HG02610 (cell line): ENCODE results near the gene SFT2D1.
"Not testable (repeated sequence)": the region's sequence is repeated elsewhere in the genome, so short reads cannot be mapped to it uniquely, and the experiment has no call there.

Experiments used
- ATAC-seq: cut with Tn5 transposase; IDR thresholded peaks from one replicate; pipeline ENCODE4 v1.9.1; 2021; ENCODE audit warnings: mild to moderate bottlenecking, moderate library complexity; ENCODE audit not compliant: unreplicated experiment

The SFT2D1 gene

GRCh38 chr6:166365221-166365620, 22.9 kb upstream of the SFT2D1 start:
- ATAC-seq: no peak

GRCh38 chr6:166364456-166364855, 22.1 kb upstream of the SFT2D1 start:
- no peak for ATAC-seq

- ATAC-seq: not testable (repeated sequence)
Observed at GRCh38 chr6:166362427-166362826, 20.1 kb upstream of the SFT2D1 start.

GRCh38 chr6:166361077-166361429, 18.7 kb upstream of the SFT2D1 start:
- no peak for ATAC-seq

- ATAC-seq: no peak
Observed at GRCh38 chr6:166360243-166361076, 18.1 kb upstream of the SFT2D1 start.

- ATAC-seq: no peak
Observed at GRCh38 chr6:166355552-166355951, 13.2 kb upstream of the SFT2D1 start.

- no peak for ATAC-seq
Observed at GRCh38 chr6:166354965-166355364, 12.6 kb upstream of the SFT2D1 start.

GRCh38 chr6:166354143-166354542, 11.8 kb upstream of the SFT2D1 start:
- ATAC-seq: no peak

GRCh38 chr6:166353507-166353906, 11.2 kb upstream of the SFT2D1 start:
- no peak for ATAC-seq

- ATAC-seq: no peak
Observed at GRCh38 chr6:166352923-166353322, 10.6 kb upstream of the SFT2D1 start.

- ATAC-seq: peak; percentile 98
Observed at GRCh38 chr6:166351715-166352285, 9.5 kb upstream of the SFT2D1 start.

GRCh38 chr6:166348305-166348949, 6.1 kb upstream of the SFT2D1 start:
- no peak for ATAC-seq

- no peak for ATAC-seq
Observed at GRCh38 chr6:166346965-166347364, 4.6 kb upstream of the SFT2D1 start.

- no peak for ATAC-seq
Observed at GRCh38 chr6:166346449-166346848, 4.1 kb upstream of the SFT2D1 start.

- not testable (repeated sequence) for ATAC-seq
Observed at GRCh38 chr6:166345672-166346071, 3.3 kb upstream of the SFT2D1 start.

- not testable (repeated sequence) for ATAC-seq
Observed at GRCh38 chr6:166344921-166345320, 2.6 kb upstream of the SFT2D1 start.

GRCh38 chr6:166344240-166344639, 1.9 kb upstream of the SFT2D1 start:
- ATAC-seq: no peak

- peak; percentile 6 for ATAC-seq
Observed at GRCh38 chr6:166343150-166343487, 774 bp upstream of the SFT2D1 start.

- no peak for ATAC-seq
Observed at GRCh38 chr6:166341977-166342348, 382 bp downstream of the SFT2D1 start.

- no peak for ATAC-seq
Observed at GRCh38 chr6:166341464-166341863, 881 bp downstream of the SFT2D1 start.

GRCh38 chr6:166338854-166339253, 3.5 kb downstream of the SFT2D1 start:
- no peak for ATAC-seq

GRCh38 chr6:166336847-166337246, 5.5 kb downstream of the SFT2D1 start:
- ATAC-seq: no peak
